GM12891 (cell line): ENCODE data around the gene NGB.

ENCODE experiments used
- PAX5 ChIP-seq: IDR thresholded peaks from 2 replicates; pipeline ENCODE4 v1.6.1; 2011; ENCODE audit warnings: low read length, moderate library complexity, mild to moderate bottlenecking; ENCODE audit not compliant: insufficient read depth, severe bottlenecking
- POLR2A ChIP-seq: IDR thresholded peaks from 2 replicates; pipeline ENCODE4 v1.6.1; 2011; ENCODE audit warnings: low read depth, low read length, control low read depth
- TAF1 ChIP-seq: IDR thresholded peaks from 2 replicates; pipeline ENCODE4 v1.6.1; 2011; ENCODE audit warnings: low read depth, low read length, control low read depth

DNA sequence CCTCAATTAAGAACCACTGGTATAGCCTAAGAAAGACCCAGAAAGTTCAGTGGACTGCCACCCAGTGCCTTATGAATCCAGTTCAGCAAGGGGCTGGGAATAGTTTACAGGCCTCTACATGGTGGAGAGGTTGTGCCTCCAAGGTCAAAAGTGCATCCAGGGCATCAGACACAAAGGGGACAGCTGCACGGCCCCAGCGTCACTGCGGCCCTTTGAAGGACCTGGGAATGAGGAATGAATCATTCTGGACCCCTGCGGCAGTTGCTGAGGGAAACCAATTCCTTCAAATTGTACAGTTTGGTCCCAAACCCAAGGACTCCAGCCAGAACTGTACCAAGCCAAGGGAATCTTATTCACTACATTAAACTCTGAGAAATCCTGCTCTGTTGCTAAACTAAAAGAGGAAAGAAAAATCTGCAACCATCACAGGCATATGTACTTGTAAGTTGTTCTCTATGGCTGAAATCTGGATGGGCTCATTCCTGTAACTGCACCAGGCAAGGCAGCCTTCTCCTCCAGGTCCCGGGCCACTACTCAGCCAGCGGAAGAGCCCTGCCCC is 10.9 kb upstream of the NGB start:
- TF ChIP-seq TAF1 (no peak), POLR2A (no peak), PAX5 (no peak)
